Glomerular visceral epithelial cell (primary cell): ENCODE results near the gene GPR17.

ENCODE experiments used
- DNase-seq: peaks from one replicate; pipeline ENCODE4 v3.0.0-alpha.2; 2016; ENCODE audit errors: extremely low spot score

The GPR17 gene

GRCh38 chr2:127654084-127654837 lies 8.3 kb downstream of the GPR17 start:
- no peak for DNase-seq

- no peak for DNase-seq
Measured at GRCh38 chr2:127654838-127655175, 8.9 kb downstream of the GPR17 start.

GRCh38 chr2:127655209-127656073 lies 9.5 kb downstream of the GPR17 start:
- no peak for DNase-seq

DNA sequence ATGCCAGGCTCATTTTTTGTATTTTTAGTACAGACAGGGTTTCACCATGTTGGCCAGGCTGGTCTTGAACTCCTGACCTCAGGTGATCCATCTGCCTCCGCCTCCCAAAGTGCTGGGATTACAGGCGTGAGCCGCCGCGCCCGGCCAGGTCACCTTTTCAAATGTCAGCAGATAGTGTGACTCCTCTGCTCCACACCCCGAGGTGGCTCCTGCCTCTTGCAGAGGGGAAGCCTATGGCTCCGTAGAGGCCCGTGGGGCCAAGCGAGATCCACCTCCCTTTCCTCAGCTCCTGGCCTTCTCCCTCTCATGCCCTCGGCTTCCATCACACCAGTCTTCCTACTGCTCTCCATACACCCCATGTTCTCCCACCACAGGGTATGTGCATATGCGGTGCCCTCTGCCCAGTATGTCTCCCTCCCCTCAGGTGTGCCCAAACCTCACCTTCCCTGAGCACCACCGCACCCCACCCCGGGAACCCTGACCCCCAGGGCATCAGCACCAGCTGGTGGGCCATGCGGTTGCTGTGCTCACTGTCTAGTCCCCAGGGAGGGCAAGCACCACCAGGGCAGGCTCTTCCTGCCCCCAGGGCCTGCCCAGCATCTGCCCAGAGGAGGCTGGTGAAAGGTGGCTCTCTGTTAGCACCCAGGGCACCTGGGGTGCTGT lies 10.7 kb downstream of the GPR17 start:
- DNase-seq, result no peak

DNA sequence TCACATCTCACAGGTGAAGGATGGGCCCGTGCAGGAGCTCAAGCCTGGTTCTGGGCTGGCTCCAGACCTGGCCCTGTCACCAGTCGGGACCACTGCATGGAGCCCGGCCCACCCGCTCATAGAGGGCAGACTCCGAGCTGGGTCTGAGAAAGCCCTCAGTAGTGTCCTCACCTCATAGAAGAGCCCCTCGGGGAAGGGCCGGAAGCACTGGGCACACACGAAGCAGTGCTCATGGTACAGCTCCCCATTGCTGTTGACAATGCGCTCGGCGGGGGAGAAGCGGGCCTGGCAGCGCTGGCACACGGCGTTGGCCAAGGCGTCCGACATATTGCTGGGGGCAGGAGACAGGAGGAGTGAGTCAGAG lies 11.3 kb downstream of the GPR17 start:
- DNase-seq, result no peak

GRCh38 chr2:127658146-127658545 lies 12.2 kb downstream of the GPR17 start:
- no peak for DNase-seq

GRCh38 chr2:127658641-127659407 lies 12.9 kb downstream of the GPR17 start:
- no peak for DNase-seq

GRCh38 chr2:127659408-127660290 lies 13.7 kb downstream of the GPR17 start:
- no peak for DNase-seq

- no peak for DNase-seq
Measured at GRCh38 chr2:127660291-127660578, 14.3 kb downstream of the GPR17 start.

DNA sequence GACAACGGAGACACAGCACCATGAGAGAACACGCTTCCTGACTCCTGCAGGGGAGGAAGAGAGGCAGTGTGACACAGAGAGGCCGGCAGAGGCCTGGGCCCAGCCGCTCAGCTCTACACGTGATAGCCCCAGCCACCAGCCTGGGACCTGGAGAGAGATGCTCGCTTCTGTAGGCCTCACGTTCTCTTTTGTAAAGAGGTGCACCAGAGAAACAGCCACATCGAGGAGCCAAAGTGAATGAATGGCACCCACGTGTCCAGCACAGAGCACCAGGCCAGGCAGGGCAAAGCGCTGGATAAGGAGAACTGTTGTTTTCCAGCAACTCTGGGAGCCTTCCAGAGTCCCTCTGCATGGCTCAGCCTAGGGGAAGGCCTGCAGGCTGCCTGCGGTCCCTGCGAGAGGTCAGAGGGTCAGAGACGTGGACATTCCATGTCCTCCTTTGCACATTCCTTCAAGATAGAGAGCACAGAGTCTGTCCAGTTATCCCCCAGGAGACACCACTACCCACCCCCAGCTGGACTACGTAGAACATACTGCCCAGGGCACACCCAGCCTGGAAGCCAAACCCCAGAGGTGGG lies 15.2 kb downstream of the GPR17 start:
- no peak for DNase-seq

DNA sequence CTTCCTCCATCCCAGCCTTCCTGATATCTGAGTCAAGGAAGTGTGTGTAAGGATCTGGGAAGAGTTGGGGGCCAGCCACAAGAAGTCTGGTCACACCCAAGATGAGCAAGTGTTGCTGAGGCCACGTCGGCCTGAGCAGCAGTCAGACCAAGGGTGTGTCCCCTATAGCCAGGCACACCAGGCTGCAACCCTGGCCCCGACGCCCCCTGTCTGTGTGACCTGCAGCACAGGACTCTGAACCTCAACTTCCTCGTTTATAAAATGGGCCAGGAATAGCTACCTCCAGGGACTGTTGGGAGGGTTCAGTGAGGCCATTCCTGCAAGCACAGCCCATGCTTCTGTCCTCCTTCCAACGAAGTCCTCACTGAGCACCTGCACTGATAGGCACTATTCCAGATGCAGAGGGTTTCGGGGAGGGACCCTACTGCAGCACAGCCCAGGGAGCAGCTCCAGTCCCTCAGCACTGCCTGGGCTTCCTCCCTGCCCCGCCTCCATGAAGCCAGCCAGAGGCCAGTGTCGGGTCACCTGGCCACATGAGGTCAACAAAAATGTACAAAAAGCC lies 16.1 kb downstream of the GPR17 start:
- no peak for DNase-seq

- DNase-seq, result no peak
Measured at GRCh38 chr2:127662937-127663565, 17.1 kb downstream of the GPR17 start.

GRCh38 chr2:127663566-127664064 lies 17.7 kb downstream of the GPR17 start:
- DNase-seq, result no peak

DNA sequence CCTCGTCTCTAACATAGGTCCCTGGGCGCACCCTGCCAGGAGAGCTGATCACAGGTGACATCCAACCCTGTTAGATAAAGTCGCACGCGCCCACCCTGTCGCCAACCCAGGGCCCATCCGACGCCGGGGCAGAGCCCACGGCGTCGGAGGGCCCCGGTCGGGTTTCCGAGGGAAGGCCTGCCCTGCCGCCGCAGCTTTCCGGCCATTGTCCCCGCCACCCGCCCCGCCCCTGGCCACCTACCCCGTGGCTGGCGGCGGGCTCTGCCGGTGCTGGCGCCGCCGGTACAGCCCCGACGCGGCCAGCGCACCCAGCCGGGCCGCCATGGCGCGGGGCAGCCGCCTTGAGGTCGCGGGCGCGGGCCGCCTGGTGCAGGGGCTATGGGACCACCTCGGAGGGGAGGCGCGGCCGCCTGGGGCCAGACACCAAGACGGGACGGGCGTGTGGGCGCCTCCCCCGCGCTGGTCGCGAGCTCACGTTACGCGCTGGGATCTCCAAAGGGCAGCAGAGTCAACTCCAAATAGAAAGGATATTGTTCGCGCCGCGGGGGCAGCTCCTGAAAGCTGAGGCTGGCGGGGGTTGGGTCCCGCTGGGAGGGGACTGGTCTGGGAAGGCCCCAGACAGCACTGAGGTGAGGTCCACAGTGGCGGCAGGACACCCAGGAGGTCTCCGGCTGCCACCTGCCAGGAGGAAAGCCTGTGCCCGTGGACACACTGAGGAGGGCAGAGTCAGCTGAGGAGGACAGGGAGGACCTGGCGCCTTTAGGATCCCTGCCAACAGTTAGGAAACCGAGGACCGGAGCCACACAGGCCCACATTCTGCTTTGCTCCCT lies 18.3 kb downstream of the GPR17 start:
- DNase-seq, result no peak

GRCh38 chr2:127664895-127665225 lies 18.9 kb downstream of the GPR17 start:
- DNase-seq, result no peak

DNA sequence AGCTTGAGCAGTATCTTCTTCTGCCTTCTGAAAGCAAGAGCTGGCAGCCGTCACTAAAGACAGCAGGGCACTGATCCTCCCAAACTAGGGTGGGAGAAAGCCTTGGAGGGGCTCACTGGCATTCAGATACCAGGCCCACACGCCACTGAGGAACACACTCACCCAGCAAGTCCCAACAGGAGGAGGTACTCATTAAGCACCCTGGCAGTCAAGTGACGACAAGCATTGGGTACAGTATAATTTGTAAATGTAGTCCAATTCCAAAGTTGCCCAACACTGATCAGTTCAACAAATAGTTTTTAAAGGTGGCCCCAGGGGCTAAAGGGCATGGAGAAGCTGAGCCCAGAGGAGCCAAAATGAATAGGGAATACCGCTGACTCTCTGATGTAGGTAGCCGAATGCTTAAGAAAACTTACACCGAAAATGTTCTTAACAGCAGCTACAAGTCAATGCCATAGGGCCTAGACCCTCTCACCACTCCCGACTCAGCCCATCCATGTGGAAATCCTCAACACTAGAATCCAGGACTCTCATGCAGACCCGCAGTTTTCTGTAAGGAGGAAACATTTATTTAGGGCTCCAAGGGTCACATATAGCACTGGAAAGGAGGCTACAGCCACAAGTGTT lies 19.4 kb downstream of the GPR17 start:
- DNase-seq, result no peak

DNA sequence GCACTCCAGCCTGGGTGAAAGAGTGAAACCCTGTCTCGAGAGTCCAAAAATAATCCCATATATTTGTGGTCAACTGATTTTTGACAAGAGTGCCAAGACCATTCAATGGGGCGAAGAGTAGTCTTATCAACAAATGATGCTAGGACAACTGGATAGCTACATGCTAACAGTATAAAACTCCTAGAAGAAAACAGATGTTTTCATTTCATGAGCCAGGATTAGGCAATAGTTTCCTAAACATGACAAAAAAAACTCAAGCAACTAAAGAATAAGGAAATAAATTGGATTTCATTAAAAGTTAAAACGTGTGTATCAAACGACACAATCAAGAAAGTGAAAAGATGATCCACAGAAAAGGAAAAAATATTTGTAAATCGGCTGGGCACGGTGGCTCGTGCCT lies 23.1 kb downstream of the GPR17 start:
- no peak for DNase-seq

- no peak for DNase-seq
Measured at GRCh38 chr2:127670055-127670956, 24.4 kb downstream of the GPR17 start.
